ENCODE measurements around the gene DISP2. TPM values are rescaled to one million over a fixed set of nuclear protein-coding genes. Genes with fewer than 3 reads are reported as not detected.

Gene DISP2
- total and polyA plus RNA-seq, 9 of the 15 experiments (the other 6 are each of a cell fraction or from before 2014, with no cell fraction given) = 0.06 to 0.89 (median 0.15) TPM; not detected in 1

DNA sequence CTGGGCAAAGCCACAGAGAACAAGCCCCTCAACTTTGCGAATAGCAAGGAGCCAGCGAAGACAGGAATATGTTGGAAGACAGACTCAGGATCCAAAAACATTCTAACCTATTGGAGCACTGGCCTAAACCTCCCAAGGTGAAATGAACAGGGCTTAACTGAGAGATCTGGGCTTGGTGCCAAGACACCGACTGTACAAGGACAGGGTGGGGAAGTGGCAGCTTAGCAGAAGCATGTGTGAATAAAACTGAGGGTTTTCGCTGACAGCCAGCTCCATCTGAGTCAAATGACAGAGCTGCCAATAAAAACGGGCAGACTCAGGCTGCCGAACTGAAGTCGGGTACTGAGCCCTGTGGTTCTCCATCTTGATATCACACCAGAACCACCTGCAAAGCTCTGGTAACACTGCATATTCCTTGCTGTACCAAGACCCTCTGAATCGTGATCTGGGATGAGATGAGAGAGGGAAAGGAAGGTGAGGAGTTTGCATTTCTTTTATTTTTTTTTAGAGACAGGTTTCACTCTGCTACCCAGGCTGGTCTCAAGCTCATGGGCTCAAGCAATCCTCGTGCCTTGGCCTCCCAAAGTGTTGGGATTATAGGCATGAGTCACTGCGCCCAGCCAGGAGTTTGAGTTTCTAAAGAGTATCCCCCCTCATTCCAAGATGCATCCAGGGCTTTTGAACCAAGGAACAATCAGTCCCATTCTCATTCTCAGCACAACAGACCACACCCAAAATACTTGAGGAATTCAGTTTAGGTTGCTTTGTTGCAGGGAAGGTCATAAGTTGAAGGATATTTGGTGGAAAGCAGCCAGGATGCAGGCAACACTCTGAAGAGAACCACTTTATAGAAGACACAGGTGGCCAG is 44.3 kb upstream of the DISP2 start (continued):
- TF ChIP-seq, protein P1, sequence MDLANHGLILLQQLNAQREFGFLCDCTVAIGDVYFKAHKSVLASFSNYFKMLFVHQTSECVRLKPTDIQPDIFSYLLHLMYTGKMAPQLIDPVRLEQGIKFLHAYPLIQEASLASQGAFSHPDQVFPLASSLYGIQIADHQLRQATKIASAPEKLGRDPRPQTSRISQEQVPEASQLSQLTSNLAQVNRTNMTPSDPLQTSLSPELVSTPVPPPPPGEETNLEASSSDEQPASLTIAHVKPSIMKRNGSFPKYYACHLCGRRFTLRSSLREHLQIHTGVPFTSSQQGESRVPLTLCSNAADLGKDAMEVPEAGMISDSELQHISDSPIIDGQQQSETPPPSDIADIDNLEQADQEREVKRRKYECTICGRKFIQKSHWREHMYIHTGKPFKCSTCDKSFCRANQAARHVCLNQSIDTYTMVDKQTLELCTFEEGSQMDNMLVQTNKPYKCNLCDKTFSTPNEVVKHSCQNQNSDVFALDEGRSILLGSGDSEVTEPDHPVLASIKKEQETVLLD (IDR thresholded peaks at IDR 0.05) = no peak
- TF ChIP-seq ZBED1 (IDR thresholded peaks at IDR 0.05) = no peak

DNA sequence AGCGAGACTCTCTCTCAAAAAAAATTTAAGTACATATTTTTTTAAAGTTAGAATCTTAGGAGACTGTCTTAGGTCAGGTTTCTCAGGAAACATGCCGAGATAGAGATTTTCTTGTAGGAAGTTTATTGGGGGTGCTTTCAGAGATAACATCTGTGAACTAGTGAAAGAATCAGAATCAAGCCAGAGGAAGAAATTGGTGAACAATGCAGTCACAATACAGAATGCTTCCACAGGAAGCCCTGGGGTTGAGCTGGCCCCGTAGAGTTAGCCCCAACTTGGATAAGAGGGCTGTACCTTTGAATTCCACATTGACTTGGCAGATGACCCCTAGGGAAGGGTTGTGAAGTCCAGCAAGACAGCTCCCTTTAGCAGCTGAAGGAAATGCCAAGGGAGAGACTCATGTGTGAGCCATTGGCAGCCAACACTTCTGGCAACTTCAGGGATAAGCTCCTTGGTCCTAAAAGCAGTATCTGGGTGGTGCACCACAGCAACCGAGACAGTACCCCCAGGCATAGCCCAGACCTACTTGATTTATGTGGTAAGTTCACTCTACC is 43.2 kb upstream of the DISP2 start:
- BruUV-seq (replicated peaks) = no TSS peak
- CTCF ChIA-PET (ENCODE audit: low intra/inter-chr PET ratio) = no interaction called here
- TF ChIP-seq ZFP1 (CRISPR knock-in tag; IDR thresholded peaks at IDR 0.05) = no peak
- TF ChIP-seq, protein P2, sequence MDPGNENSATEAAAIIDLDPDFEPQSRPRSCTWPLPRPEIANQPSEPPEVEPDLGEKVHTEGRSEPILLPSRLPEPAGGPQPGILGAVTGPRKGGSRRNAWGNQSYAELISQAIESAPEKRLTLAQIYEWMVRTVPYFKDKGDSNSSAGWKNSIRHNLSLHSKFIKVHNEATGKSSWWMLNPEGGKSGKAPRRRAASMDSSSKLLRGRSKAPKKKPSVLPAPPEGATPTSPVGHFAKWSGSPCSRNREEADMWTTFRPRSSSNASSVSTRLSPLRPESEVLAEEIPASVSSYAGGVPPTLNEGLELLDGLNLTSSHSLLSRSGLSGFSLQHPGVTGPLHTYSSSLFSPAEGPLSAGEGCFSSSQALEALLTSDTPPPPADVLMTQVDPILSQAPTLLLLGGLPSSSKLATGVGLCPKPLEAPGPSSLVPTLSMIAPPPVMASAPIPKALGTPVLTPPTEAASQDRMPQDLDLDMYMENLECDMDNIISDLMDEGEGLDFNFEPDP (CRISPR knock-in tag; IDR thresholded peaks at IDR 0.05) = no peak
- TF ChIP-seq, protein P3, sequence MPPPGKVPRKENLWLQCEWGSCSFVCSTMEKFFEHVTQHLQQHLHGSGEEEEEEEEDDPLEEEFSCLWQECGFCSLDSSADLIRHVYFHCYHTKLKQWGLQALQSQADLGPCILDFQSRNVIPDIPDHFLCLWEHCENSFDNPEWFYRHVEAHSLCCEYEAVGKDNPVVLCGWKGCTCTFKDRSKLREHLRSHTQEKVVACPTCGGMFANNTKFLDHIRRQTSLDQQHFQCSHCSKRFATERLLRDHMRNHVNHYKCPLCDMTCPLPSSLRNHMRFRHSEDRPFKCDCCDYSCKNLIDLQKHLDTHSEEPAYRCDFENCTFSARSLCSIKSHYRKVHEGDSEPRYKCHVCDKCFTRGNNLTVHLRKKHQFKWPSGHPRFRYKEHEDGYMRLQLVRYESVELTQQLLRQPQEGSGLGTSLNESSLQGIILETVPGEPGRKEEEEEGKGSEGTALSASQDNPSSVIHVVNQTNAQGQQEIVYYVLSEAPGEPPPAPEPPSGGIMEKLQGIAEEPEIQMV (tag; conservative IDR thresholded peaks at IDR 0.05; ENCODE audit: low read depth) = no peak
- no peak for TF ChIP-seq JUNB (CRISPR knock-in tag; conservative IDR thresholded peaks at IDR 0.05)
- TF ChIP-seq ETV1 (tag; conservative IDR thresholded peaks at IDR 0.05; ENCODE audit: low read depth) = no peak
- Histone ChIP-seq H3K4me1 (replicated peaks in 1 of 2; ENCODE audit: control insufficient read depth in 2 of 2, insufficient read depth in 2 of 2, low read length in 2 of 2) (peaks cover under 1 to 3% of the 10 kb centered on the region in 2 experiments; a peak in 3 of 5 replicates), H3K79me2 (ENCODE audit: control insufficient read depth, insufficient read depth, low read length) (no peaks in the 10 kb centered on the region), H3K4me2 (ENCODE audit: insufficient read depth, low read length) (no peak overlapping the region), H3K27ac (ENCODE audit: extremely low read depth, low read depth, low read length) (no peak overlapping the region), H4K20me1 (replicated peaks; ENCODE audit: control insufficient read depth, insufficient read depth, low read length) (no peaks in the 10 kb centered on the region), H3K9ac (ENCODE audit: insufficient read depth in 1 of 2, low read depth in 2 of 2, low read length in 2 of 2) (no peak overlapping the region), H3K36me3 (ENCODE audit: control insufficient read depth, insufficient read depth, low read length) (no peaks in the 10 kb centered on the region), H2AFZ (ENCODE audit: low read depth, low read length) (no peak overlapping the region), H3K27me3 (ENCODE audit: control insufficient read depth in 2 of 2, insufficient read depth in 2 of 2, low read length in 2 of 2) (peaks cover 2 to 37% of the 10 kb centered on the region in 2 experiments; a peak in 3 of 5 replicates), H3K9me1 (ENCODE audit: control insufficient read depth, insufficient read depth, low read length) (no peaks in the 10 kb centered on the region), H3K4me3 (no peak overlapping the region), H3K9me3 (replicated peaks; ENCODE audit: control insufficient read depth, insufficient read depth, low read depth, low read length) (no peaks in the 10 kb centered on the region)
- FAIRE-seq (no peak), ATAC-seq (no peak), DNase-seq (ENCODE audit: extremely low read depth in 1 of 4, low spot score in 3 of 4) (no peak)
- WGBS (ENCODE audit: insufficient coverage, low coverage, missing lambda C conversion rate) = 10% methylated on average over 4 of the region's 4 CpGs
- intact Hi-C loops (cut with micrococcal nuclease) (no loop called here), in situ Hi-C loops (cut with MboI) (loop anchor here (5.0 kb wide), 1 partner anchor 37 kb away; no protein-coding TSS in a partner anchor)
- POLR2A ChIA-PET = interaction anchor here (0.9 to 1.3 kb wide), 2 partner anchors 12 to 27 kb away, joined by 3 to 4 read pairs; no protein-coding TSS in a partner anchor

All from K562 (cell line).